Measurements from ENCODE around the gene ISCU.

GRCh38 chr12:108567406-108568337 is 5.3 kb downstream of the ISCU start:
- TF ChIP-seq, protein P1, sequence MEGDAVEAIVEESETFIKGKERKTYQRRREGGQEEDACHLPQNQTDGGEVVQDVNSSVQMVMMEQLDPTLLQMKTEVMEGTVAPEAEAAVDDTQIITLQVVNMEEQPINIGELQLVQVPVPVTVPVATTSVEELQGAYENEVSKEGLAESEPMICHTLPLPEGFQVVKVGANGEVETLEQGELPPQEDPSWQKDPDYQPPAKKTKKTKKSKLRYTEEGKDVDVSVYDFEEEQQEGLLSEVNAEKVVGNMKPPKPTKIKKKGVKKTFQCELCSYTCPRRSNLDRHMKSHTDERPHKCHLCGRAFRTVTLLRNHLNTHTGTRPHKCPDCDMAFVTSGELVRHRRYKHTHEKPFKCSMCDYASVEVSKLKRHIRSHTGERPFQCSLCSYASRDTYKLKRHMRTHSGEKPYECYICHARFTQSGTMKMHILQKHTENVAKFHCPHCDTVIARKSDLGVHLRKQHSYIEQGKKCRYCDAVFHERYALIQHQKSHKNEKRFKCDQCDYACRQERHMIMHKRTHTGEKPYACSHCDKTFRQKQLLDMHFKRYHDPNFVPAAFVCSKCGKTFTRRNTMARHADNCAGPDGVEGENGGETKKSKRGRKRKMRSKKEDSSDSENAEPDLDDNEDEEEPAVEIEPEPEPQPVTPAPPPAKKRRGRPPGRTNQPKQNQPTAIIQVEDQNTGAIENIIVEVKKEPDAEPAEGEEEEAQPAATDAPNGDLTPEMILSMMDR (IDR thresholded peaks at IDR 0.05): no peak
- no peak for TF ChIP-seq POLR2A (IDR thresholded peaks at IDR 0.05)
